OCI-LY7 (cell line): Measurements from ENCODE around the gene SPTSSA. TPM values are rescaled to one million over a fixed set of nuclear protein-coding genes. Genes with fewer than 3 reads are reported as not detected.

Experiments used
- BruUV-seq: library from RNA; stranded (reverse); fragments of 400-500 nt; replicated peaks from 2 replicates; lab custom pipeline; 2021; lab: Mats Ljungman, UMichigan
- CTCF ChIA-PET: fragments of 300-600 bp; sonication (Branson Sonifier 250); formaldehyde crosslinking; loops from one replicate; lab custom pipeline; 2022; ENCODE audit warnings: antibody characterized with exemption; ENCODE audit not compliant: unreplicated experiment; lab: Charles Lee
- POLR2A ChIA-PET: fragments of 300-600 bp; sonication (Branson Sonifier 250); formaldehyde crosslinking; loops from one replicate; lab custom pipeline; 2022; ENCODE audit warnings: antibody characterized with exemption; lab: Charles Lee
- DNase-seq: peaks from one replicate; pipeline ENCODE4 v3.0.0-alpha.2; 2015; ENCODE audit warnings: low spot score
- H2AFZ ChIP-seq: fragments of 200-600 bp; sonication (generic), shearing (Covaris generic); 2 replicates; pipeline ENCODE4 v1.6.1; 2014; ENCODE audit warnings: mild to moderate bottlenecking, antibody characterized with exemption, low read length, moderate library complexity
- H3K27ac ChIP-seq: fragments of 200-600 bp; sonication (generic); 2 replicates; pipeline ENCODE4 v1.5.1; 2014; ENCODE audit warnings: mixed run types, low read depth, mild to moderate bottlenecking, moderate library complexity, low read length, inconsistent platforms; ENCODE audit not compliant: poor library complexity, severe bottlenecking
- H3K36me3 ChIP-seq: fragments of 200-600 bp; sonication (generic); 2 replicates; pipeline ENCODE4 v1.6.1; 2014; ENCODE audit warnings: mild to moderate bottlenecking, antibody characterized with exemption, low read length, moderate library complexity, mixed read lengths; ENCODE audit not compliant: insufficient read depth
- H3K4me1 ChIP-seq: fragments of 200-600 bp; sonication (generic); 2 replicates; pipeline ENCODE4 v1.5.1; 2014; ENCODE audit warnings: mild to moderate bottlenecking, low read length; ENCODE audit not compliant: insufficient read depth, poor library complexity, severe bottlenecking
- H3K4me2 ChIP-seq: fragments of 200-600 bp; sonication (generic); 2 replicates; pipeline ENCODE4 v1.6.1; 2014; ENCODE audit warnings: mild to moderate bottlenecking, low read length
- H3K4me3 ChIP-seq: fragments of 200-600 bp; sonication (generic); 2 replicates; pipeline ENCODE4 v1.5.1; 2014; ENCODE audit warnings: mild to moderate bottlenecking, low read depth, low read length; ENCODE audit not compliant: poor library complexity, severe bottlenecking
- H3K79me2 ChIP-seq: fragments of 200-600 bp; sonication (generic); 2 replicates; pipeline ENCODE4 v1.6.1; 2016; ENCODE audit warnings: low read depth, mild to moderate bottlenecking, low read length, moderate library complexity, mixed read lengths; ENCODE audit not compliant: insufficient read depth
- H3K9me2 ChIP-seq: fragments of 200-600 bp; sonication (generic); 2 replicates; pipeline ENCODE4 v1.6.1; 2016; ENCODE audit warnings: mild to moderate bottlenecking, low read length, mixed read lengths; ENCODE audit not compliant: insufficient read depth
- H3K9me3 ChIP-seq: fragments of 200-600 bp; sonication (generic); 2 replicates; pipeline ENCODE4 v1.6.1; 2014; ENCODE audit warnings: mild to moderate bottlenecking, mixed run types, low read length, mixed read lengths
- H4K20me1 ChIP-seq: fragments of 200-600 bp; sonication (generic); 2 replicates; pipeline ENCODE4 v1.6.1; 2014; ENCODE audit warnings: mild to moderate bottlenecking, antibody characterized with exemption, low read length, moderate library complexity, mixed read lengths; ENCODE audit not compliant: insufficient read depth
- CTCF ChIP-seq: fragments of 200-600 bp; sonication (generic); conservative IDR thresholded peaks from 2 replicates; pipeline ENCODE4 v1.5.1; 2014; ENCODE audit warnings: mild to moderate bottlenecking, antibody characterized with exemption, low read length, moderate library complexity, mixed read lengths
- EZH2phosphoT487 ChIP-seq: fragments of 200-600 bp; sonication (generic); IDR thresholded peaks from 2 replicates; pipeline ENCODE4 v1.6.1; 2018; ENCODE audit warnings: low read depth, borderline replicate concordance, mild to moderate bottlenecking, mixed run types, antibody characterized with exemption, low read length, moderate library complexity, mixed read lengths
- intact Hi-C: fragments of 100-400 bp; cut with micrococcal nuclease; formaldehyde crosslinking; loops from one replicate; pipeline ENCODE4 v1.10.0; 2022; ENCODE audit not compliant: unreplicated experiment
- total RNA-seq, 2 experiments: library from RNA; depleted of rRNA in 1 of 2; stranded (reverse); fragments of >200 nt in 1 of 2; shearing (Covaris generic) in 1 of 2; gene quantifications; 2 replicates each; pipeline ENCODE4 v1.2.3, GENCODE V29; 2014 to 2022

SPTSSA gene
- total RNA-seq, 2 experiments from 2014 or later, result 8.7 to 19.0 TPM

- ChIA-PET CTCF (no interaction called here), POLR2A (interaction anchor here (0.6 kb wide), 1 partner anchor 939 kb away, joined by 6 read pairs; no protein-coding TSS in a partner anchor)
- H3K36me3 ChIP-seq, result peaks cover 18% of the 10 kb centered on the region
- intact Hi-C loops, result loop anchor here (5.0 kb wide), 1 partner anchor 77 kb away; the partner anchor contains the start of gene EAPP
- H3K4me1 ChIP-seq, result peaks cover 23% of the 10 kb centered on the region
- DNase-seq, result no peak
- H3K9me2 ChIP-seq, result no peaks in the 10 kb centered on the region
- no peak overlapping the region for H2AFZ ChIP-seq
- H3K79me2 ChIP-seq, result peaks cover 35% of the 10 kb centered on the region
- no peak overlapping the region for H3K27ac ChIP-seq
- BruUV-seq, result no TSS peak
- peak overlapping the region; percentile 75 for H3K4me3 ChIP-seq
- no peak for TF ChIP-seq EZH2phosphoT487
- no peak for TF ChIP-seq CTCF
- H3K9me3 ChIP-seq, result no peaks in the 10 kb centered on the region
- peak overlapping the region; percentile 80 for H3K4me2 ChIP-seq
- peaks cover 18% of the 10 kb centered on the region for H4K20me1 ChIP-seq
Observed at GRCh38 chr14:34460295-34460694, 1.7 kb downstream of the SPTSSA start.

GRCh38 chr14:34457186-34457585 lies 4.9 kb downstream of the SPTSSA start:
- H3K9me3 ChIP-seq, result no peaks in the 10 kb centered on the region
- H3K4me3 ChIP-seq, result no peak overlapping the region
- H2AFZ ChIP-seq, result no peak overlapping the region
- POLR2A ChIA-PET, result no interaction called here
- no peak for DNase-seq
- no peak overlapping the region for H3K27ac ChIP-seq
- H3K4me2 ChIP-seq, result no peak overlapping the region
- H3K36me3 ChIP-seq, result peaks cover 32% of the 10 kb centered on the region
- peaks cover 18% of the 10 kb centered on the region for H4K20me1 ChIP-seq
- intact Hi-C loops, result no loop called here
- no TSS peak for BruUV-seq
- CTCF ChIA-PET, result no interaction called here
- H3K4me1 ChIP-seq, result peaks cover 14% of the 10 kb centered on the region
- peaks cover 45% of the 10 kb centered on the region for H3K79me2 ChIP-seq
- no peaks in the 10 kb centered on the region for H3K9me2 ChIP-seq
- TF ChIP-seq EZH2phosphoT487 (no peak), CTCF (no peak)

DNA sequence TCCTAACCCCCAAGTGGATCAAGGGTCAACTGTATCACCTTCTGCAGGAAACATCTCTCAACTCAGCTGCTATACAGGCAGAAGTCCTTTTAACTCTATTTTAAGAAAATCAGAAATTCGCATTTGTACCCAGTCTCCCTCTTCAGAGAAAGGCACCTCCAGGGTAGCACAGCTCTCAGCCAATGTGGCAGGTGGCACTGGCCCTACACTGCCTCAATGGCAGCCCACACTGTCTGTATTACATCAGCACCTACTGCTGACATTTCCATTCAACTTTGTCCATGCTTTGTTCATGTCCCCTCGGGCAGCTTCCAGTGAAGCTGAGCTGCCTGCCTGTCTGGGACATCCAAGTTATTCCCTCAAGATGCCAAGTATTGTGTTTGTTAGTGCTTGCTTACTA lies 8.8 kb downstream of the SPTSSA start:
- Histone ChIP-seq H3K9me3 (no peaks in the 10 kb centered on the region), H3K4me2 (no peak overlapping the region), H3K27ac (no peak overlapping the region), H3K4me1 (peaks cover 5% of the 10 kb centered on the region), H3K4me3 (no peak overlapping the region), H4K20me1 (no peaks in the 10 kb centered on the region), H3K36me3 (peaks cover 63% of the 10 kb centered on the region), H3K9me2 (no peaks in the 10 kb centered on the region), H2AFZ (no peak overlapping the region), H3K79me2 (peaks cover 26% of the 10 kb centered on the region)
- intact Hi-C loops, result no loop called here
- BruUV-seq, result no TSS peak
- TF ChIP-seq CTCF (no peak), EZH2phosphoT487 (no peak)
- ChIA-PET POLR2A (interaction anchor here (0.6 to 1.6 kb wide), 4 partner anchors 11 to 508 kb away, joined by 3 to 4 read pairs (median 4); no protein-coding TSS in a partner anchor), CTCF (no interaction called here)
- DNase-seq, result no peak
